Measurements from ENCODE around the gene INPP4A.

The INPP4A gene

GRCh38 chr2:98460573-98461497 is 16.2 kb downstream of the INPP4A start:
- ChIA-PET CTCF (interaction anchor here (0.8 to 2.0 kb wide), 2 partner anchors 14 to 42 kb away, joined by 3 to 4 read pairs; no protein-coding TSS in a partner anchor), POLR2A (no interaction called here)
- 69% methylated on average over 10 of the region's 14 CpGs for WGBS (ENCODE audit: insufficient coverage)
- H3K36me3 ChIP-seq (ENCODE audit: control insufficient read depth in 4 of 4, insufficient read depth in 4 of 4, low read length in 3 of 4) = peaks cover 0 to 5% (median 0%) of the 10 kb centered on the region in 4 experiments
- peak in 1 of 3 donors; percentile 73 for DNase-seq
- peaks cover 23 to 77% (median 71%) of the 10 kb centered on the region in 4 experiments for H3K4me1 ChIP-seq (ENCODE audit: control extremely low read depth in 1 of 4, control insufficient read depth in 4 of 4, insufficient read depth in 4 of 4, low read length in 3 of 4)
- H3K27me3 ChIP-seq (replicated peaks in 2 of 5; ENCODE audit: control insufficient read depth in 4 of 5, insufficient read depth in 5 of 5, low read length in 4 of 5) = no peaks in the 10 kb centered on the region
- no peaks in the 10 kb centered on the region for H3K9me3 ChIP-seq (ENCODE audit: control extremely low read depth in 1 of 5, control insufficient read depth in 4 of 5, insufficient read depth in 2 of 5, low read depth in 1 of 5, low read length in 4 of 5)
- H3K27ac ChIP-seq (ENCODE audit: insufficient read depth in 1 of 2, low read depth in 1 of 2, low read length in 2 of 2, poor library complexity in 1 of 2, severe bottlenecking in 2 of 2) = no peak overlapping the region
- no peak overlapping the region for H3K4me3 ChIP-seq (ENCODE audit: control insufficient read depth in 1 of 7, extremely low read depth in 1 of 7, insufficient read depth in 4 of 7, low read depth in 2 of 7, low read length in 6 of 7)

GRCh38 chr2:98461498-98462049 is 16.9 kb downstream of the INPP4A start:
- Histone ChIP-seq H3K9me3 (ENCODE audit: control extremely low read depth in 1 of 5, control insufficient read depth in 4 of 5, insufficient read depth in 2 of 5, low read depth in 1 of 5, low read length in 4 of 5) (no peaks in the 10 kb centered on the region), H3K4me3 (ENCODE audit: control insufficient read depth in 1 of 7, extremely low read depth in 1 of 7, insufficient read depth in 4 of 7, low read depth in 2 of 7, low read length in 6 of 7) (no peak overlapping the region), H3K27me3 (replicated peaks in 2 of 5; ENCODE audit: control insufficient read depth in 4 of 5, insufficient read depth in 5 of 5, low read length in 4 of 5) (no peaks in the 10 kb centered on the region), H3K36me3 (ENCODE audit: control insufficient read depth in 4 of 4, insufficient read depth in 4 of 4, low read length in 3 of 4) (peaks cover 0 to 5% (median 0%) of the 10 kb centered on the region in 4 experiments), H3K27ac (ENCODE audit: insufficient read depth in 1 of 2, low read depth in 1 of 2, low read length in 2 of 2, poor library complexity in 1 of 2, severe bottlenecking in 2 of 2) (no peak overlapping the region), H3K4me1 (ENCODE audit: control extremely low read depth in 1 of 4, control insufficient read depth in 4 of 4, insufficient read depth in 4 of 4, low read length in 3 of 4) (peaks cover 26 to 76% (median 71%) of the 10 kb centered on the region in 4 experiments)
- ChIA-PET CTCF (interaction anchor here (1.3 to 2.0 kb wide), 2 partner anchors 15 to 26 kb away, joined by 3 to 4 read pairs; no protein-coding TSS in a partner anchor), POLR2A (no interaction called here)
- WGBS (ENCODE audit: insufficient coverage) = 37% methylated on average over 6 of the region's 6 CpGs
- DNase-seq = peak in 2 of 3 donors; percentile 58 to 78

GRCh38 chr2:98463081-98463481 is 18.4 kb downstream of the INPP4A start:
- H3K27ac ChIP-seq (ENCODE audit: insufficient read depth in 1 of 2, low read depth in 1 of 2, low read length in 2 of 2, poor library complexity in 1 of 2, severe bottlenecking in 2 of 2) = no peak overlapping the region
- no peak overlapping the region for H3K4me3 ChIP-seq (ENCODE audit: control insufficient read depth in 1 of 7, extremely low read depth in 1 of 7, insufficient read depth in 4 of 7, low read depth in 2 of 7, low read length in 6 of 7)
- no peaks in the 10 kb centered on the region for H3K9me3 ChIP-seq (ENCODE audit: control extremely low read depth in 1 of 5, control insufficient read depth in 4 of 5, insufficient read depth in 2 of 5, low read depth in 1 of 5, low read length in 4 of 5)
- peaks cover 0 to 8% (median 0%) of the 10 kb centered on the region in 4 experiments for H3K36me3 ChIP-seq (ENCODE audit: control insufficient read depth in 4 of 4, insufficient read depth in 4 of 4, low read length in 3 of 4)
- ChIA-PET CTCF (interaction anchor here (0.8 to 3.5 kb wide), 7 partner anchors 10 to 51 kb away, joined by 4 to 20 read pairs (median 10); no protein-coding TSS in a partner anchor), POLR2A (interaction anchor here (0.5 kb wide), 1 partner anchor 20 kb away, joined by 3 read pairs; no protein-coding TSS in a partner anchor)
- H3K4me1 ChIP-seq (ENCODE audit: control extremely low read depth in 1 of 4, control insufficient read depth in 4 of 4, insufficient read depth in 4 of 4, low read length in 3 of 4) = peaks cover 29 to 84% (median 80%) of the 10 kb centered on the region in 4 experiments
- 97% methylated on average over 11 of the region's 11 CpGs for WGBS (ENCODE audit: insufficient coverage)
- DNase-seq = no peak
- no peaks in the 10 kb centered on the region for H3K27me3 ChIP-seq (replicated peaks in 2 of 5; ENCODE audit: control insufficient read depth in 4 of 5, insufficient read depth in 5 of 5, low read length in 4 of 5)

- H3K27me3 ChIP-seq (replicated peaks in 2 of 5; ENCODE audit: control insufficient read depth in 4 of 5, insufficient read depth in 5 of 5, low read length in 4 of 5) = no peaks in the 10 kb centered on the region
- WGBS (ENCODE audit: insufficient coverage) = 65% methylated on average over 10 of the region's 10 CpGs
- peak overlapping the region in 1 of 2 experiments; percentile 20 for H3K27ac ChIP-seq (ENCODE audit: insufficient read depth in 1 of 2, low read depth in 1 of 2, low read length in 2 of 2, poor library complexity in 1 of 2, severe bottlenecking in 2 of 2)
- peaks cover 0 to 7% (median 0%) of the 10 kb centered on the region in 4 experiments for H3K36me3 ChIP-seq (ENCODE audit: control insufficient read depth in 4 of 4, insufficient read depth in 4 of 4, low read length in 3 of 4)
- peaks cover 29 to 86% (median 80%) of the 10 kb centered on the region in 4 experiments for H3K4me1 ChIP-seq (ENCODE audit: control extremely low read depth in 1 of 4, control insufficient read depth in 4 of 4, insufficient read depth in 4 of 4, low read length in 3 of 4)
- peak overlapping the region in 1 of 7 experiments; percentile 6 for H3K4me3 ChIP-seq (ENCODE audit: control insufficient read depth in 1 of 7, extremely low read depth in 1 of 7, insufficient read depth in 4 of 7, low read depth in 2 of 7, low read length in 6 of 7)
- ChIA-PET CTCF (interaction anchor here (0.8 to 3.5 kb wide), 11 partner anchors 9 to 51 kb away, joined by 3 to 20 read pairs (median 6); no protein-coding TSS in a partner anchor), POLR2A (interaction anchor here (0.5 to 0.7 kb wide), 2 partner anchors 20 to 52 kb away, joined by 3 read pairs; no protein-coding TSS in a partner anchor)
- no peak for DNase-seq
- no peaks in the 10 kb centered on the region for H3K9me3 ChIP-seq (ENCODE audit: control extremely low read depth in 1 of 5, control insufficient read depth in 4 of 5, insufficient read depth in 2 of 5, low read depth in 1 of 5, low read length in 4 of 5)
Observed at GRCh38 chr2:98463551-98463971, 18.9 kb downstream of the INPP4A start.

- peak in 2 of 3 donors; percentile 86 to 88 for DNase-seq
- peak overlapping the region in 3 of 7 experiments; percentile 30 to 40 (median 38) for H3K4me3 ChIP-seq (ENCODE audit: control insufficient read depth in 1 of 7, extremely low read depth in 1 of 7, insufficient read depth in 4 of 7, low read depth in 2 of 7, low read length in 6 of 7)
- peaks cover 0 to 2% (median 0%) of the 10 kb centered on the region in 4 experiments for H3K36me3 ChIP-seq (ENCODE audit: control insufficient read depth in 4 of 4, insufficient read depth in 4 of 4, low read length in 3 of 4)
- H3K27me3 ChIP-seq (replicated peaks in 2 of 5; ENCODE audit: control insufficient read depth in 4 of 5, insufficient read depth in 5 of 5, low read length in 4 of 5) = no peaks in the 10 kb centered on the region
- ChIA-PET POLR2A (interaction anchor here (0.7 to 0.9 kb wide), 2 partner anchors 12 to 52 kb away, joined by 3 read pairs; no protein-coding TSS in a partner anchor), CTCF (interaction anchor here (0.8 to 3.5 kb wide), 14 partner anchors 8 to 52 kb away, joined by 3 to 20 read pairs (median 7); no protein-coding TSS in a partner anchor)
- WGBS (ENCODE audit: insufficient coverage) = 14% methylated on average over 10 of the region's 10 CpGs
- H3K27ac ChIP-seq (ENCODE audit: insufficient read depth in 1 of 2, low read depth in 1 of 2, low read length in 2 of 2, poor library complexity in 1 of 2, severe bottlenecking in 2 of 2) = peak overlapping the region in 1 of 2 experiments; percentile 20
- peaks cover 29 to 83% (median 76%) of the 10 kb centered on the region in 4 experiments for H3K4me1 ChIP-seq (ENCODE audit: control extremely low read depth in 1 of 4, control insufficient read depth in 4 of 4, insufficient read depth in 4 of 4, low read length in 3 of 4)
- H3K9me3 ChIP-seq (ENCODE audit: control extremely low read depth in 1 of 5, control insufficient read depth in 4 of 5, insufficient read depth in 2 of 5, low read depth in 1 of 5, low read length in 4 of 5) = no peaks in the 10 kb centered on the region
Observed at GRCh38 chr2:98463988-98464771, 19.5 kb downstream of the INPP4A start.

- peaks cover 0 to 2% (median 0%) of the 10 kb centered on the region in 4 experiments for H3K36me3 ChIP-seq (ENCODE audit: control insufficient read depth in 4 of 4, insufficient read depth in 4 of 4, low read length in 3 of 4)
- H3K4me1 ChIP-seq (ENCODE audit: control extremely low read depth in 1 of 4, control insufficient read depth in 4 of 4, insufficient read depth in 4 of 4, low read length in 3 of 4) = peaks cover 27 to 77% (median 70%) of the 10 kb centered on the region in 4 experiments
- H3K27ac ChIP-seq (ENCODE audit: insufficient read depth in 1 of 2, low read depth in 1 of 2, low read length in 2 of 2, poor library complexity in 1 of 2, severe bottlenecking in 2 of 2) = peak overlapping the region in 1 of 2 experiments; percentile 74
- 50% methylated on average over 12 of the region's 12 CpGs for WGBS (ENCODE audit: insufficient coverage)
- DNase-seq = peak; percentile 74 to 92 (median 90)
- CTCF ChIA-PET = interaction anchor here (1.0 to 3.5 kb wide), 12 partner anchors 9 to 52 kb away, joined by 3 to 20 read pairs (median 8); no protein-coding TSS in a partner anchor
- H3K9me3 ChIP-seq (ENCODE audit: control extremely low read depth in 1 of 5, control insufficient read depth in 4 of 5, insufficient read depth in 2 of 5, low read depth in 1 of 5, low read length in 4 of 5) = no peaks in the 10 kb centered on the region
- POLR2A ChIA-PET = interaction anchor here (0.9 kb wide), 1 partner anchor 12 kb away, joined by 3 read pairs; no protein-coding TSS in a partner anchor
- no peaks in the 10 kb centered on the region for H3K27me3 ChIP-seq (replicated peaks in 2 of 5; ENCODE audit: control insufficient read depth in 4 of 5, insufficient read depth in 5 of 5, low read length in 4 of 5)
- H3K4me3 ChIP-seq (ENCODE audit: control insufficient read depth in 1 of 7, extremely low read depth in 1 of 7, insufficient read depth in 4 of 7, low read depth in 2 of 7, low read length in 6 of 7) = peak overlapping the region in 3 of 7 experiments; percentile 13 to 48 (median 30)
Observed at GRCh38 chr2:98464772-98465310, 20.2 kb downstream of the INPP4A start.
